LoVo (cell line): ENCODE results near the gene PCCA.

Experiments
- DNase-seq: peaks from one replicate; pipeline ENCODE4 v3.0.0-alpha.2; 2016; ENCODE audit warnings: low spot score

PCCA gene

GRCh38 chr13:100432611-100433010, 343.7 kb downstream of the PCCA start:
- DNase-seq, result no peak

GRCh38 chr13:100433475-100433874, 344.6 kb downstream of the PCCA start:
- no peak for DNase-seq

- DNase-seq, result peak; percentile 71
These were observed 345.3 kb downstream of the PCCA start for GRCh38 chr13:100434010-100434763.

- DNase-seq, result no peak
These were observed 347.2 kb downstream of the PCCA start for GRCh38 chr13:100436099-100436498.

- DNase-seq, result no peak
These were observed 349.3 kb downstream of the PCCA start for GRCh38 chr13:100438059-100438788.

- DNase-seq, result no peak
These were observed 350.5 kb downstream of the PCCA start for GRCh38 chr13:100439247-100439970.

- no peak for DNase-seq
These were observed 352.0 kb downstream of the PCCA start for GRCh38 chr13:100440751-100441425.

GRCh38 chr13:100442095-100442832, 353.4 kb downstream of the PCCA start:
- DNase-seq, result no peak

- DNase-seq, result no peak
These were observed 354.5 kb downstream of the PCCA start for GRCh38 chr13:100443278-100443997.

- no peak for DNase-seq
These were observed 355.1 kb downstream of the PCCA start for GRCh38 chr13:100443998-100444328.

GRCh38 chr13:100447831-100448230, 358.9 kb downstream of the PCCA start:
- no peak for DNase-seq

GRCh38 chr13:100451923-100452322, 363.0 kb downstream of the PCCA start:
- no peak for DNase-seq

GRCh38 chr13:100454876-100455275, 366.0 kb downstream of the PCCA start:
- DNase-seq, result peak; percentile 69

GRCh38 chr13:100458673-100459072, 369.8 kb downstream of the PCCA start:
- peak; percentile 74 for DNase-seq

- no peak for DNase-seq
These were observed 370.9 kb downstream of the PCCA start for GRCh38 chr13:100459747-100460146.

- no peak for DNase-seq
These were observed 371.4 kb downstream of the PCCA start for GRCh38 chr13:100460266-100460665.

- no peak for DNase-seq
These were observed 371.9 kb downstream of the PCCA start for GRCh38 chr13:100460791-100461190.

- DNase-seq, result no peak
These were observed 372.6 kb downstream of the PCCA start for GRCh38 chr13:100461309-100462030.

GRCh38 chr13:100464006-100464405, 375.1 kb downstream of the PCCA start:
- no peak for DNase-seq

GRCh38 chr13:100465558-100465957, 376.7 kb downstream of the PCCA start:
- no peak for DNase-seq
